ENCODE measurements around the gene WASHC1. TPM values are rescaled to one million over a fixed set of nuclear protein-coding genes. Genes with fewer than 3 reads are reported as not detected.

The WASHC1 gene, protein sequence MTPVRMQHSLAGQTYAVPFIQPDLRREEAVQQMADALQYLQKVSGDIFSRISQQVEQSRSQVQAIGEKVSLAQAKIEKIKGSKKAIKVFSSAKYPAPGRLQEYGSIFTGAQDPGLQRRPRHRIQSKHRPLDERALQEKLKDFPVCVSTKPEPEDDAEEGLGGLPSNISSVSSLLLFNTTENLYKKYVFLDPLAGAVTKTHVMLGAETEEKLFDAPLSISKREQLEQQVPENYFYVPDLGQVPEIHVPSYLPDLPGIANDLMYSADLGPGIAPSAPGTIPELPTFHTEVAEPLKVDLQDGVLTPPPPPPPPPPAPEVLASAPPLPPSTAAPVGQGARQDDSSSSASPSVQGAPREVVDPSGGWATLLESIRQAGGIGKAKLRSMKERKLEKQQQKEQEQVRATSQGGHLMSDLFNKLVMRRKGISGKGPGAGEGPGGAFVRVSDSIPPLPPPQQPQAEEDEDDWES
- 3.6 and 4.7 TPM in 2 replicates for total RNA-seq

GRCh38 chr9:29356-29755 lies at the start of gene WASHC1:
Gene WASHC1, minus strand, starts transcription at chr9:29456. Its CDS starts 4,457 bp downstream, at chr9:24999.

Other genes starting within 250 kb of the WASHC1 start
- 0.16 and 0.24 TPM in 2 replicates for gene FOXD4, start 89.0 kb upstream of the WASHC1 start, total RNA-seq
- 13.6 and 15.1 TPM in 2 replicates for gene ZNG1A, start 149.6 kb upstream of the WASHC1 start, total RNA-seq
- gene DOCK8, start 185.4 kb upstream of the WASHC1 start, total RNA-seq = 0.12 and 0.16 TPM in 2 replicates